ENCODE data around the gene PPP1R14C.
"Not testable (repeated sequence)": the region's sequence is repeated elsewhere in the genome, so short reads cannot be mapped to it uniquely, and the experiment has no call there.

PPP1R14C gene

GRCh38 chr6:150142670-150143515, at the start of gene PPP1R14C:
TSS of gene PPP1R14C (plus strand) at chr6:150143044. CDS start at chr6:150143193, 149 bp downstream.
- DNase-seq = peak; percentile 43

GRCh38 chr6:150093397-150093796, 49.4 kb upstream of the PPP1R14C start:
- DNase-seq = no peak

- DNase-seq = no peak
Observed at GRCh38 chr6:150098155-150098554, 44.7 kb upstream of the PPP1R14C start.

DNA sequence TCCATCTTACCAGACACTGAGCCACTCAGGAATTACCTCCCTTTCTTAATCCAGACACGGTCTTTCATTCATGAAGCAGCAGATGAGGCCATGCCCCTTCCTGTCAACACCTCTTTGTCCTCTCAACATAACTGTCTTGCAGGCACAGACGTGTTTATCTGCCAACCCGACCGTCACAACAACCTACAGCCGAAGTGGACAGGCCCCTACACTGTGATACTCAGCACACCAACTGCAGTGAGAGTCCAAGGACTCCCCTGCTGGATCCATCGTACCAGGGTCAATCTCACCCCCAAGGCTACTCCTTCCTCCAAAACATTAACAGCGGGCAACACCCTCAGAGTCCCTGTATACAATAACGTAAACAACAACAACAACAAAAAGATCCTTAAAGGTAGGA, 43.3 kb upstream of the PPP1R14C start:
- DNase-seq = no peak

GRCh38 chr6:150099953-150100352, 42.9 kb upstream of the PPP1R14C start:
- no peak for DNase-seq

GRCh38 chr6:150100745-150101144, 42.1 kb upstream of the PPP1R14C start:
- DNase-seq = no peak

DNA sequence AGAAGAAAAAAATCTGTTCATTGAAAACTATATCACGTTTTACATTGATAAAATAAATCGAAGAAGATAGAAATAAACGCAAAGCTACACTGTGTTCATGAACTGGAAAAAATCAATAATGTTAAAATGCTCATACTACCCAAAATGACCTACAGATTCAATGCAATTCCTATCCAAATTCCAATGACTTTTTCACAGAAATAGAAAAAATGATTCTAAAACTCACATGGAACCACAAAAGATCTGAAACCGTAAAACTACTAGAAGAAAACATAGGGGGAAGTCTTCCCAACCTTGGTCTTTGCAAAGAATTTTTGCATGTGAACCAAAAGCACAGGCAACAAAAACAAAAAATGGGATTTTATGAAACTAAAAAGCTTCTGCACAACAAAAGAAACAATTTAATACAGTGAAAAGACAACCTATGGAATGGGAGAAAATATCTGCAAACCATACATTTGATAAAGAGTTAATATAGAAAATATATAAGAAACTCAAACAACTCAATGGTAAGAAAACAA, 40.0 kb upstream of the PPP1R14C start:
- no peak for DNase-seq

GRCh38 chr6:150112233-150112632, 30.6 kb upstream of the PPP1R14C start:
- no peak for DNase-seq

- no peak for DNase-seq
Observed at GRCh38 chr6:150115769-150116168, 27.1 kb upstream of the PPP1R14C start.

DNA sequence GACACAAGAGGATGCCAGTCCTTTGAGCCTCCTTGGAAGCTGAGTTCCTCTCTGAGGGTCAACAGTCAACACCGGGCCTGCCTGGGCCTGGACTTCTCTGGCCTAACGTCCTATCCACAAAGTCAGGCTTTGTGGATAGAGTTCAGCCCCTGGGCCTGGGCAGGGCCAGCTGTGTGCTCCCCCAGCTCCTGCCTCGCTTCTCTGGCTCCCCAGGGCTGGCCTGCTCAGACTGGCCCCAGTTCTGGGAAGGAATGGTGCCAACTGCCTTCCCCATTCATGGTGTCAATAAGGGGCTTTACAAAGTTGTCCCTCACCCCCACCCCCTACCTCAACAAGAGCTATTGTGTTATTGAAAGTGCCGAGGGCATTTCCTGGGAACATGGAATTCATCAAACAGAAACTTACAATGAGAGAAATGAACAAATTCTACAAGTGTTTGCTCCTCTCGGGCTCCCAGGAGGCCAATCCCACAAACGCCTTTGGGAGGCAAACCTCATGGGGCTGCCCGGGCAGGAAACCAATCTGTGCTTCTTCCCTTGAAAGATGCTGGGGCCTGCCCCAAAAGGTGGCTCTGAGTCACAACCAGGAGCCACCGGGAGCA, 26.5 kb upstream of the PPP1R14C start:
- no peak for DNase-seq

GRCh38 chr6:150118203-150118602, 24.6 kb upstream of the PPP1R14C start:
- DNase-seq = no peak

GRCh38 chr6:150118627-150119026, 24.2 kb upstream of the PPP1R14C start:
- no peak for DNase-seq

DNA sequence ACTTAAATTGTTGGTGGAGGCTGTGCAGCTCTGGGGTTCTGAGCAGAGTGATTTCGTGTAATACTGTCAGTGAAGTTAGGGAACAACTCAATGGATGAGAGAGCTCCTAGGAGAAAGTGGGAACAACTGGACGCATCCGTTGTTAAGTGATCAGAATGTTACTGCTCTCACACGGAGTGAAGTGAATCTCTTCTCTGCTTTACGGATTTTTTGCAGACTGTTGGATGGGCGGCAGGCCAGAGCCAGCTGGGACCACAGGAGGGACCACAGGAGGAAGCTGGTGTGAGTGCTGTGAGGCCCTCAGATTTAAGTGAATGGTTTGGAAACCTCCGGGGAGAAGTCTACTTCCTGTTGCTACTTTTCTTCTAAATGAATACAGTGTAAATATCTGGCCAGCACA, 23.7 kb upstream of the PPP1R14C start:
- DNase-seq = no peak

GRCh38 chr6:150123645-150124044, 19.2 kb upstream of the PPP1R14C start:
- no peak for DNase-seq

DNA sequence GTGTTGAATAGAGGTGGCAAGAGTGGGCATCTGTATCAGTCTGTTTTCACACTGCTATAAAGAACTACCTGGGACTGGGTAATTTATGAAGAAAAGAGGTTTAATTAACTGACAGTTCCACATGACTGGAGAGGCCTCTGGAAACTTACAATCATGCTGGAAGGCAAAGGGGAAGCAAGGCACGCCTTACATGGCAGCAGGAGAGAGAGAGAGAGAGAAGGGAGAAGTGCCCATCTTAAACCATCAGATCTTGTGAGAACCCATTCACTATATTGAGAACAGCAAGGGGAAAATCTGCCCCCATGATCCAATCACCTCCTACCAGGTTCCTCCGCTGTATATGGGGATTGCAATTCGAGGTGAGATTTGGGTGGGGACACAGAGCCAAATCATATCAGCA, 18.6 kb upstream of the PPP1R14C start:
- DNase-seq = no peak

- no peak for DNase-seq
Observed at GRCh38 chr6:150126641-150127291, 16.1 kb upstream of the PPP1R14C start.

DNA sequence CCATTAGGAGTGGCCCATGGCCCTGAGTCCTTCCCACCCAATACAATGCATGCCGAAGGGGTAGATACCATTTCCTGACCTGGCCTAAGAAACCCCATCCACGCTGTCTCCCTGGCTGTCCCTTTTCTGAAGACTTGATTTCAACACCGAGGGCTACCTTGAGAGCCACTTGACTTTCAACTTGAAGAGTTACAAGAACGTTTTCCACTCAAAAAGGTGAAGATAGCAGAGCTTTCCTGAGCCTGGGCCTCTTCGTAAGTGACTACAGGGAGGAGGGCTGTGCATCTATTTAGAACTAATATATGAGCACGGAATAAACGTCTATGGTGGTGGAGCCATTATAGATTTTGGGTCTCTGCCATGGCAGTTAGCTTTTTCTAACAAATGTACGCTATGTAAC, 14.4 kb upstream of the PPP1R14C start:
- no peak for DNase-seq

GRCh38 chr6:150129616-150130505, 13.0 kb upstream of the PPP1R14C start:
- no peak for DNase-seq

DNA sequence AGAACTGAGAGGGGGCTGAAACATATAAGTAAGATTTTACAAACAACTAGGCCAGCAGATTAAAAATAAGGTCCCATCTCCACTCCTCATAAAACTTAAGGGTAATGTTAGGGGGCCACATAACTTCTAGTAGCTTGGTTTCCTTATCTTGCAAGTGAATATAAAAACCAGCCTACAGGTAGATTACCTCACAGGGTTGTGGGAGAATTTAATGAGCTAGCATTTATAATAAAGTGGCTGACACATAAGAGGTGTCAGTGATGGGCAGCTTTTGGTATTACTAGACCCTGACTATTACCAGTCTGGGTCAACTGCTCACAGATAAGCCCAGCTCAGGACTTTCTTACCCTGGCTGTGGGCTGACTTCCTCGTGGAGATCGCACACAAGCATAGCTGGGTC, 9.2 kb upstream of the PPP1R14C start:
- no peak for DNase-seq

DNA sequence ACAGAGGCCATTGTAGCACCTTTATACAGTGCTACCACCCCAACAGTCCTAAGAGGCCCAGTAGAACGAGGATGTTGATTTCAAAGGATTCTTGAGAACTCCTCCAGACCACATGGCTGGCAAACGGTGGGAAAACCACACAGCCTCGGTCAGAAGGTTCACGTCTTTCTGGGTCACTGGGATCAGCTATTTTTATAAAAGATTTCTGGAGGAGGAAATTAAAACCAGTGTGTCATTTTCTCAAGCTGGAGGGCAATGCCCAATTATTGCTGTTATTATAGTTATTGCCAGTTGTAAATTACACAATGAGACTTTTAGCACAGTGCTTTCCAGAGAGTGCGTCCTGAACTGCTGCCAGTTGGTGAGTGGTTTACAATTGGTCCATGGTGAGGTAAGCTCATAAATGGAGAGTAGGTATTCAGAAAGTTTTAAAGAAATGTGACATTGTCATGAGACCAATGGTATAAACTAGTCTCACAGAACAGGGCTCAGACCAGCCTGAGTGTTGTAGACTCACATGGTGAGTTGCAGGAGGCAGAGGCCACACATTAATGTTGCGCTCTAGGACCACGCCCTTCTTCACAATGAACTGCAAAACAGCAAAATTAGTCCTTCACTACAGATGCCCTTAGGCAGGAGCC, 8.4 kb upstream of the PPP1R14C start:
- no peak for DNase-seq

DNA sequence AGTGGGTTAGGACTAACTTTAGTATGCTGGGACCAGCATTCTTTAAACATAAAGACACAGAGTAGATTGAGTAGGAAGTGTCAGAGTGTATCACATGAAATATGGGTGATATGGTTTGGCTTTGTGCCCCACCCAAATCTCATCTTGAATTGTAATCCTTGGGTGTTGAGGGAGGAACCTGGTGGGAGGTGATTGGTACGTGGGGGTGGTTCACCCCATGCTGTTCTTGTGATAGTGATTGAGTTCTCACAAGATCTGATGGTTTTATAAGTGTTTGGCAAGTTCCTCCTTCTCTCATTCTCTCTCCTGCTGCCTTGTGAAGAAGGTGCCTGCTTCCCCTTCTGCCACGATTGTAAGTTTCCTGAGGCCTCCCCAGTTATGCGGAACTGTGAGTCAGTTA, 5.1 kb upstream of the PPP1R14C start:
- DNase-seq = not testable (repeated sequence)

DNA sequence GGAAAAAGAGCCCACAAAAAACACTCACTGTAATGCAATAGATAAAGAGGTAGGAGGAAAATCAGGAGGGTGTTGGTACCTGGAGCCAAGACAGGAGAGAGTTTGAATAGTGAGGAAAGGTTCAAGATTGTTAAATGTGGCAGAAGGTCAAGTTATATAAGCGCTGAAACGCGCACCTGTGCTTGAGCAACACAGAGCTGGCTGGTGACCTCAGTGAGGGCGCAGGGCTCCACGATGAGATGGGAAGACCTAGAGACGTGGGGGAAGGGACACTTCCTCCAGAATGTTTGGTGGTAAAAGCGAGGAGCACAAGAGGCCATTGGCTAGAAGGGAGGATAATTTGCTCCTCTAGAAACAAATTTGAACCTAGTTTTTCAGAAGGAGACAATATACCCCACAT, 4.2 kb upstream of the PPP1R14C start:
- DNase-seq = no peak
